ENCODE results near the gene NBEA. TPM values are rescaled to one million over a fixed set of nuclear protein-coding genes. Genes with fewer than 3 reads are reported as not detected.
"Not testable (repeated sequence)": the region's sequence is repeated elsewhere in the genome, so short reads cannot be mapped to it uniquely, and the experiment has no call there.

Gene NBEA
- total and polyA plus RNA-seq, 8 donors: 5.9 to 14.1 (median 11.3) TPM

- H3K27me3 ChIP-seq: no peaks in the 10 kb centered on the region
- no peak for TF ChIP-seq CTCF (IDR thresholded peaks at IDR 0.05)
- no peaks in the 10 kb centered on the region for H3K36me3 ChIP-seq
- peaks cover 0 to 8% of the 10 kb centered on the region in 2 donors for H3K9me3 ChIP-seq
- ATAC-seq: no peak
- no peak overlapping the region for H3K27ac ChIP-seq
- DNase-seq: no peak
- no peak overlapping the region for H3K4me3 ChIP-seq
- no peaks in the 10 kb centered on the region for H3K4me1 ChIP-seq
- intact Hi-C loops (cut with DNase I): no loop called here
These were observed 9.5 kb downstream of the NBEA start for GRCh38 chr13:34951528-34951927.

- Histone ChIP-seq H3K36me3 (no peaks in the 10 kb centered on the region), H3K27ac (no peak overlapping the region), H3K27me3 (no peaks in the 10 kb centered on the region), H3K9me3 (no peaks in the 10 kb centered on the region), H3K4me1 (no peaks in the 10 kb centered on the region), H3K4me3 (no peak overlapping the region)
- ATAC-seq (no peak), DNase-seq (no peak)
- intact Hi-C loops (cut with DNase I): no loop called here
- no peak for TF ChIP-seq CTCF (IDR thresholded peaks at IDR 0.05)
These were observed 17.4 kb downstream of the NBEA start for GRCh38 chr13:34959489-34959888.

- H3K4me1 ChIP-seq: no peaks in the 10 kb centered on the region
- no peak overlapping the region for H3K27ac ChIP-seq
- DNase-seq (no peak), ATAC-seq (no peak)
- TF ChIP-seq CTCF (IDR thresholded peaks at IDR 0.05): no peak
- H3K36me3 ChIP-seq: no peaks in the 10 kb centered on the region
- H3K4me3 ChIP-seq: no peak overlapping the region
- H3K27me3 ChIP-seq: no peaks in the 10 kb centered on the region
- intact Hi-C loops (cut with DNase I): no loop called here
- H3K9me3 ChIP-seq: no peaks in the 10 kb centered on the region
These were observed 22.5 kb downstream of the NBEA start for GRCh38 chr13:34964558-34964957.

GRCh38 chr13:34967851-34968562, 25.9 kb downstream of the NBEA start:
- Histone ChIP-seq H3K27ac (no peak overlapping the region), H3K9me3 (peaks cover 0 to 14% of the 10 kb centered on the region in 2 donors), H3K4me1 (no peaks in the 10 kb centered on the region), H3K36me3 (no peaks in the 10 kb centered on the region), H3K27me3 (no peaks in the 10 kb centered on the region), H3K4me3 (no peak overlapping the region)
- ATAC-seq (no peak), DNase-seq (no peak)
- intact Hi-C loops (cut with DNase I): no loop called here
- TF ChIP-seq CTCF (IDR thresholded peaks at IDR 0.05): no peak

- DNase-seq; H3K27ac ChIP-seq; H3K4me3 ChIP-seq; H3K4me1 ChIP-seq; intact Hi-C loops (cut with DNase I); H3K36me3 ChIP-seq; H3K27me3 ChIP-seq; ATAC-seq: not testable (repeated sequence)
- H3K9me3 ChIP-seq: peaks cover 0 to 18% of the 10 kb centered on the region in 2 donors
These were observed 27.5 kb downstream of the NBEA start for GRCh38 chr13:34969539-34969938.

- no peak for ATAC-seq
- H3K36me3 ChIP-seq: no peaks in the 10 kb centered on the region
- TF ChIP-seq CTCF (IDR thresholded peaks at IDR 0.05): no peak
- H3K27ac ChIP-seq: no peak overlapping the region
- DNase-seq: no peak
- intact Hi-C loops (cut with DNase I): no loop called here
- no peaks in the 10 kb centered on the region for H3K27me3 ChIP-seq
- no peaks in the 10 kb centered on the region for H3K4me1 ChIP-seq
- H3K9me3 ChIP-seq: peaks cover 0 to 18% of the 10 kb centered on the region in 2 donors
- no peak overlapping the region for H3K4me3 ChIP-seq
These were observed 28.9 kb downstream of the NBEA start for GRCh38 chr13:34970961-34971360.
